GM21528 (cell line): Measurements from ENCODE around the gene PARD3.
A peak's percentile ranks its signal among the peaks of the same experiment; 100 is the strongest.

Experiments
- ATAC-seq: cut with Tn5 transposase; IDR thresholded peaks from one replicate; pipeline ENCODE4 v1.9.1; 2021; ENCODE audit warnings: mild to moderate bottlenecking, moderate library complexity; ENCODE audit not compliant: unreplicated experiment, low FRiP score

PARD3 gene

DNA sequence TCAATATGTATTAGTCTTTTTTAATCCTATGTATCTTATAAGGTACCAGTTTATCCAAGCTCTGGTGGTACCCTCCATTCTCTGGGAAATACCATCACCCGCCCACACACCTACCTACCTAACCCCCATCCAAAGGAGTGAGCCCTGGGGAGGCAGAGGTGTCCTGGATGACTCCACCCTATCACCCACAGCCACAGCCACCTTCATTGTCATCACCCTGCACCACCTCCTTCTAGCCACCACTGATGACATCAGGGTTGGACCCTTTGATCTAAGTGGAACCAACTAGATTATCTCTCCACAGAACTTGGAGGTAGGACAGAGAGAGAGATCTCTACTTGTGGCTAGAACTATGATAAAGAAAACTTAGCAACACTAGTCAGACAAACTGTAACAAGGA is 259.4 kb downstream of the PARD3 start:
- no peak for ATAC-seq

DNA sequence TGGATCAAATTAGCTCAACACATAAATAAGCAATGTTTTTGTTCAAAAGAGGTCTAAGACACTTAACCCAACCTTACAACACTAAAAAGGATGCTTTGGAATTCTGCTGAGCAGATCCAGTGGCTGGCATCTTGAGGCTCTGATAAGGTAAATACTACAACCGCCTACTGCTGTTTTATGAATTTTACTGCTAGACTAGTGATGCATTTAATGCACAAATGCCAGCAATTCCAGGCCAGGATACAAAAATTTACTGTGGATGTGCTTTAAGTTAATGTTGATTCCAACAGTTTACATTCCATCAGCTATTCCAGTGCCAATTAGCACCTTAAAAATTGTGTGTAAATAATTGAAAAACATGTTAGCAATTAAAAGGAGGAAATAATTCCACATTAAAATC is 261.3 kb downstream of the PARD3 start:
- ATAC-seq: no peak

DNA sequence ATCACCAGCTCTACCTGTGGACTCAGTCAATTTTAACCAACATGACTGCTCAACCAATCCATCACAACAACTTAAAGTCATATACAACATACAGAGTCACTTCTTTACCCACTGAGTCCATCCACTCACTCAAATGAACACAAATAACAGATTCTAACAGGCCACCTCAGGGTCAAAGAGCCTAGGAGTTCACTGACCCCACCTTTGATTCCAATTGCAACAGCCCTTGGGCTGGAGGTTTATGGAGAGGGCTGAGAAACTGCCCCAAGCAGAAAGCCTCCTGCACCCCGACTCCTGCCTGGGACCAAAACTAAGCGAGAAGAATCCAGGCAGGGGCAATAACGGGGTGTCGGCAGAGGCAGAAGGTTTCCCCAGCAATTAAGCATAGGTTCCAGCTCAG is 263.8 kb downstream of the PARD3 start:
- no peak for ATAC-seq

DNA sequence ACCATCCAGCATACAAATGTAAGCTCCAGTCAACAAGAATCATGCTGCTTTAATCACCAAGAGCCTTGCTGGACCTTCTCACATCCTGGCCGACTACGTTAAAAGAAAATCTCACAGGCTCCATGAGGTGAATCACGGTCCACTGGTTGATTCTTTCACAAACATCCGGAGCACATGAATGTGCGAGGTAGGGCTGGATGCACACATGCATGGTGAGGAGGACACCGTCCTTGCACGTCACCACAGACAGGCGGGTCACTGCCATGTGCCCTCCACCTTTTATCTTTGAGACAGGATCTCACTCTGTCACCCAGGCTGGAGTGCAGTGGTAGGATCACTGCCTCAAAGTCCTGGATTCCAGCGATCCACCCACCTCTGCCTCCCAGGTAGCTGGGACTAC is 265.1 kb downstream of the PARD3 start:
- ATAC-seq: no peak

DNA sequence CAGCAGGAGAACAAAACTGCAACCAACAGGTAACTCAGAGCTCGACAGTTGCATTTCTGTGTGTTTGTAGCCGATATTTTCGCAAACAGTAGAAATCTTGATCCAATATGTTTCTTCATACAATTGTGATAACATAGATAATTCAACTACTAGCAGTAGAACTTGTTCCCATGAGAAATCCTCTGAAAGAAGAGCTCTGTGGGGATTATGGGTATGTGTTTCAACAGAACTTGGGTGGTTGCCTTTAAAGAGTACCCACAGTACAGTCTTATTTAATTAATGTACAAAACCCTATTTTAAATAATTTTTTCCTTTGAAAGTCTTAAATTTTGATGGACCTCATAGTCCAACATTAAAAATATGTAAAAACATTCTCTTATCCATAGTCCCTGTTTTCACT is 266.1 kb downstream of the PARD3 start:
- no peak for ATAC-seq

DNA sequence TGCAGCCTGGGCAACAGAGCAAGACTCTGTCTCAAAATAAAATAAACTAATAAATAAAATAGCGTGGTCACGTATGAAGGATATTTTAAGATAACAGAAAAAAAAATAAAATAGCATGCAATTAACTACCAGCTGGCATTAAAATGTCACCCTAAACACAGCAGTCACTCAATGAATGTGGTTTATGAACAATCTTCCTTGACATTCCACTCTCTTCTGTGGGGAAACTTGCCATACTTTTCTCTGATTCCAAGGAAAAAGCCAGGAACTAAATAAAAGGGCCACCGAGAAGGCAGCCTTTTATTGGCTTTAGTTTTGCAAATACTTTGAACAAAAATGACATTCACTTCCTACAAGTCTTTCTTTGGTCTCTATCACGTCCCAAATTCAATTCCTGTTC is 266.6 kb downstream of the PARD3 start:
- ATAC-seq: no peak

DNA sequence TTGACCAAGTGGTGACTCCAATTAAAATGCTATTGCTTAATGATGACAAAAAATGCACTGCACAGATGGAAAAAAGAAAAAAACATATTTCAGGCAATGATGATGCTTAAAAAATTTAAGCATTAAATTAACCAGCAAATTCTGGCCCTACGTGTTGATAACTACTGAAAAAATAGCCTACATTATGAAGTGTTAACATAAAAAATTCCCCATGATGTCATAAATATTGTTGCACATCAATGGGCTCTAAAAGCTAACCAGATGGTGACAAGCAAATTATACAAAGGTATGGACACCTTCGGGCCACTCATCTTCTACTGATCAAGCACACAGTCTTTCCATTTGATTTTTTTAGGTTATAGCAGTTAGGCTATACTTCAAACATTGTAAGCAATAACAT is 267.4 kb downstream of the PARD3 start:
- ATAC-seq: no peak

DNA sequence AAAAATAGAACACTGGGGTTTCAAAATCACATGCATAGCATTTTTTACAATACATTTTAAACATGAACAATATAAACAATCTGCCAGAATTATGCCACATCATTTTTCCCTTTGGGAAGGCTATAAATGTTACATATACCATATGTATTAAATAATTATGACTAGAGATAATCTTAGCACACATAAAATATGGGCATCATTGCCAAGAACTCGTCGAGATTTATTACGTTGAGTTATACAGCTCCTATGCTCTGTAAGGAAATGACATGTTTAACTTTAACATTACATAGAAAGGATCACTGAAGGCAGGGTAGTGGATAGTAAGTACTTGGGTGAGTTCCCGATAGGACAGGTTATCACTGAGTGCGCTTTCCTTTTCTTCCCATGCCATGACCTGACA is 267.8 kb downstream of the PARD3 start:
- ATAC-seq: no peak

DNA sequence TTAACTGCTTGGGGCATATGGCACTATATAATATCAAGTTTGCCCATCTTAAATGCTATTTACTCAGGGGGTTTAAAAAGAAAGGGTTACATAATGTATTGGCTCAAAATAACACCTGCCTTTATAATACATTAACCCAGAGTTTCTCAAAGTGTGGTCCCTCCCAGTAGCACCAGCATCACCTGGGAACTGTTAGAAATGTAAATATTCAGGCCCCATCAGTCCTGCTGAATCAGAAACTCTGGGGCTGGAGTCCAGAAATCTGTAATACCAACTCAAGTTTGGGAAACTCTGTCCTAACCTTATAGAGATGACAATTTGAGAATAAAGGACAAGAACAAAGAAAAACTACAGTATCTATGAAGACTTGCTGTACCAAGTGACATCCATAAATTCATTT is 270.7 kb downstream of the PARD3 start:
- no peak for ATAC-seq

DNA sequence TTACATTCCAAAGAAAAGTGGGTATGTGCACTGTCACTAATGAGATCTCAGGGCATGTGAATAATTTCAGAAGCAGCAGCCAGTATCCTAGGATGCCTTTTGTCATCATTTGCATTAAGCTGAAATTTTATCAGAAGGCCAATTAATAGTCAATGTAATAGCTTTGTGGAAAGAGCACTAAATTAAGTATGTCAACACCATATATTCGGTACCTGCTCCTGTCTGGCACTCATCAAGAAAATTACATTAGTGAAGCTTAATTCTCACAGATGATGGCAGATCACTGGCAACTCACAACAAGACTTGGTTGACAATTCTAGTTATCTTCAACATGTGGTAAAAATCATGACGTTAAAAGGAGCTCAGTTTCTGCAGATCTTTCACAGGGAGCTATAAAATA is 271.4 kb downstream of the PARD3 start:
- no peak for ATAC-seq

DNA sequence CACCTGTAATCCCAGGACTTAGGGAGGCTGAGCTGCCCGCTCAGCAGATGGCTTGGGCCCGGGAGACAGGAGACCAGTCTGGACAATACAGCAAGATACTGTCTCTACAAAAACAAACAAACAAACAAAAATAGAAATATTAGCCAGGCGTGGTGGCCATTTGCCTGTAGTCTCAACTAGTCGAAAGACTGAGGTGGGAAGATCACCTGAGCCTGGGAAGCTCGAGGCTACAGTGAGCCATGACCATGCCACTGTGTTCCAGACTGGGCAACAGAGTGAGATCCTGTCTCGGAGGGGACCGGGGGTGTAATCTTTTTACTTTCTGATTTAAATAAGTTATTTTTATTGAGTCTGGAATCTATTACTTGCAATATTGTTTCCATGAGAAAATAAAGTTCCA is 274.6 kb downstream of the PARD3 start:
- no peak for ATAC-seq

DNA sequence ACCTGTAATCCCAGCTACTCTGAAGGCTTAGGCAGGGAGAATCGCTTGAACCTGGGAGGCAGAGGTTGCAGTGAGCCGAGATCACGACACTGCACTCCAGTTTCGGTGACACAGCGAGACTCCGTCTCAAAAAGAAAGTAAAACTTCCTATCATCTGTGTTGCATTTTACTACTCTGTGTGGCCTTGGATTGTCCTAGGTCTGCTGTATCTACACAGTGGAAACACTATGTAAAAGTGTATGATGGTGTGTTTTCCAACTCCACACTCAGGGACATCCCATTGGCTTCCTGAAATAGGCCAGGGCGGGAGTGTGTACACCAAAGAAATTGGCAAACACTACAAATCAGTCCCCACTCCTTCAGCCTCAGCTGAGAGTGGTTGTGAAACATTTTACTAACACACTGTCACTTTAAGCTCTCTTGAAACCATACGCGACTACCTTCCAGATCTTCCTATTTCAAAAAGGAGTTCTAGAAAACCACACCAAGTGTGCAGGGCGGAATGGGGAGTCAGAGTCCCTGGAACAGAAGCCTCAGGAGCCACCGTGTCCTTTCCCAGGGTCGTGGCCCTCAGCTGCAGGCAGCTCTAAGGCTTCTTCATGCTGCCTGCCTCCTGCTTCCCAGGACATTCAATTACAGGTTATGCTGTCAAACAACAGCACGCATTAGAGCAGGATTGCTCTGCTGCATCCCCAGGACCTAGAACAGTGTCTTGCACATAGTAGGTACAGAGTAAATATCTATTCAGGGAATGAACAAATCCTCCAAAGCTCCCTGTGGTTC is 275.4 kb downstream of the PARD3 start:
- ATAC-seq: no peak

DNA sequence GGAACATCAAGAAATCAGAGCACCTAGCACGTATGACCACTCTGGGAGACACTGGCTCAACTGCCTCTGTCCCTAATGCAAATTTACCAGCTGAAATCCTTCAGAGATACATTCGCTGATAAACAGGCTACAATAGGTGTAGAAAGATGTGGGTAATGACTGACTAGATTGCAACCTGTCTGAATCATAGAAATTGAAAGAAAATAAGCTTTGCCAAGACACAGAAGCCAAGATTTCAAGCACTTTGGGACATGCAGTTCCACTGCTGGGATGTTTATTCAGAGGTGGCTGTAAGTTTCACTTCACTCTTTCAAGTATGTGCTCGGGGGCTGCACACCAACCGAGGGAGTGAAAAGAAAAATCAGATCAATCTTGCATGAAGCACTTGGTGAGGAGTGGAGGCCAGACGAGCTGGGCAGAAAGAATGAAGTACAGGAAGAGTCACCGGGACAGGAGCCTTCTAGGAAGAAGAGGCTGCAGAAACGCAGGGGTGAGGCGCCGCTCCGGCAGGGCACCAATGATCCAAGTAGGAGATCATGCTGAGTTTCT is 276.7 kb downstream of the PARD3 start:
- peak; percentile 52 for ATAC-seq

DNA sequence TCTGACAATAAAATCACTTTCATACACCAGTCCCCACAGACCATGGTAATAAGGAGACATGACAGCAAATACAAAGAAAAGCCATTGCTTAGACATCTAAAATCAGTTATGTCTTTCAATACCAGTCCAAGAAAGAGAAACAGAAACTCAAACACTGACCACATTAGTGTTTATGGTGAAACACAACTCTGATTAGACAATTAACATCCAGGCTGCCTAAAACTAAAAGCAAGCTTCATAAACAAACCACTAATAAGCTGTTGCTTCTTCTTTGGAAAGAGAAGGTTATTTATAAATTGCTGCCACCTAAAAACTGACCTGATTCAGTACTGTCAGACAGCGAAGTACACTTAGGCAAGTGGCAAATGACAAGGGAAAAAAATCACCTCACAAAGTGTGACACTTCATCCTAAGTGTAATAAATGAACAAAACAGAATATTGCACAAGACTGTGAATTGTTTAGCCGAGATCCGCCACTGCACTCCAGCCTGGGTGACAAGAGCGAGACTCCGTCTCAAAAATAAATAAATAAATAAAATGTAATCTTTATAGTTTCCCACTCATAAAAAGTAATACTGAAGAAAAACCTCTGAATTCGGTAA is 277.4 kb downstream of the PARD3 start:
- ATAC-seq: peak; percentile 83

DNA sequence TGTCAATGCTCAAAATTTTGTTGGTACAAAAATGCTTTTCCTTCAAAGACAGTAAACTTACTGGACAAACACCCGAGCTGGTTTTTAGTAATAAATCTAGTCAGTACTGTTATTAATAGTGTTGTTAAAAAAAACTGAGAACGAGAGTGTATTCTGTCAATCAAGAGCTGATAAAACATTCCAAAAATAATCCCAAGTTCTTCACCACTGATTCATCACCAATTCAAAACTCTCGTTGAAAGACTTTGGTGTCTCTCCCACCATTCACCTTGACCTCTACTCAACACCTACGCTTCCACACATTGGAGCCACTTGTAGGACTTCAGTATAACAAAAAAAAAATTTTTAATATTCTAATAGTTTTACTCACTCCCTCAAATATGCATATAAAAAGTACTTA is 279.2 kb downstream of the PARD3 start:
- ATAC-seq: no peak

DNA sequence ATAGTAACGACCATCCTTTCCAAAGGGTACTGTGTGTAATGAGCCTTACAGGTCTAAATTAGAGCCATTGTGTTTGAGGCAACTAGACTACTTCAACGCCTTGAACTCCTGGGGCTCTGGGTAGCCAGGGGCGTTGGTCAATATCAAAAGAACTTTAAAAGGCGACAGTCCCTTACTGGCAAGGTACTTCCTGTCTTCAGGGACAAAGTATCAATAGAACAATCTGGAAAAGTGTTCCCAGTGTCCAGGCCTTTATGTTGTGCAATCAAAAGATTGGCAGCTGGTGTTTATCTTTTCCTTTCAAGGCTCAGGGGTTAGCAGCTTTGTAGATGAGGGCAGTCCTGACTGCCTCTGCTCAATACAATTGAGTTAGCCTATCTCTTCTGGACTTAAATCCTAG is 284.3 kb downstream of the PARD3 start:
- no peak for ATAC-seq

DNA sequence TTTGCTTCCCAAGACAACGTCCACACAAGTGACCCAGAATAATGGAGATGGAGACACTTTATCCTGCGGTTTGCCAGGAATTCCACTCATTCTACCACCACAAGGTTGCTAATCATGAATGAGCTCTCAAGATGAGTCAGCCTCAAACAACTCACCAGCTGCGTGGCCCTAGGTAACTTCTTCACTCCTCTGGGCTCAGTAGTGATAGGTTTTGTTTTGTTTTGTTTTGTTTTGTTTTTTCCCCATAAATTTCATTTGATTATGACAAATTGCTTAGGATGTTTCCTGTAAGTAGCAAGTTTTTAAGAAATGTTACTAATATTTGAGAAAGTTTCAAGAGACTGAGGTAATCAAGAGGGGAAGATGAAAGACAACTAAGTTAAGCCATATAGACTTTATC is 286.8 kb downstream of the PARD3 start:
- ATAC-seq: no peak

DNA sequence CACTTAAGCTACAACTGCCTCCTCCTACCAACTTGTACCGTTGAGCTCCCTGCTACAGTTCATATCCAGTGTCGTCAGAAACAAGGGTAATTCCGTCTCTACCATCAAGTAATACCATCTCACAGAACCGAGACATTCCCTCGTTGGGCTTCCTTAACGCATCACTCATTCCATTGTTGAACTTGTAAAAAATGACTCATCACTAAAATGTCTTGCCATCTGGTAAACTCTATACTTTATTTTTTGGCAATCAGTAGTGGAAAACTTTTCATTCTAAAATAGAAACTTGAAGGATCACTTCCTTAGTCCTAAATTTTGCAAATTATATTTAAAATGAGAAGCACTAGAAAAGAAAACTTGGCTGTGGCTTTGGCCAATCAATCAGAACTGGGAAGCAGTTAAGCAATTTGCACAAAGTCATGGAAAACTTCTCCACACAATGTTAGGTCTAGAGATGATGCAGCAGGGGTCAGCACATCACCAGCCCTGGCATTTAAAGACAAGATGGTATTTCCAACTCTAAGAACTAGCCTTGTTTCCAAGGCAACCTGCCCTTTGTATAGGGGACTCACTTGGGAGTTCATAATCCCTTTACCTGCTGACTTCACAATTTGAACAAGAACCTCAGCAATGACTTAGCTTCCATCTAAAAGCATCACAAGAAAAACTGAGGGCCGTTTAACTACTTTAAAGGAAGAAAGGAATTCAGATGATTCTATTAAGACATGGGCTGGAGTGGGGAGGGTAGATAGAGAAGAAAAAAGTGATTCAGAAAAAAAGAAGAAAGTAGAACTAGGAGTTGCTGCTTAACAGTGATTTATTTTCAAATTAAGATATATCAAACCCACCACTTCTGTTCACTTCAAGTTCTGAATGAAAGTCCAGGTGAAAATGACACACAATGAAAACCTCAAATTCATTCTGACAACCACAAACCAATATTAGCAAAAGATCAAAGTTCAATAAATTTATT is 288.1 kb downstream of the PARD3 start:
- ATAC-seq: no peak

DNA sequence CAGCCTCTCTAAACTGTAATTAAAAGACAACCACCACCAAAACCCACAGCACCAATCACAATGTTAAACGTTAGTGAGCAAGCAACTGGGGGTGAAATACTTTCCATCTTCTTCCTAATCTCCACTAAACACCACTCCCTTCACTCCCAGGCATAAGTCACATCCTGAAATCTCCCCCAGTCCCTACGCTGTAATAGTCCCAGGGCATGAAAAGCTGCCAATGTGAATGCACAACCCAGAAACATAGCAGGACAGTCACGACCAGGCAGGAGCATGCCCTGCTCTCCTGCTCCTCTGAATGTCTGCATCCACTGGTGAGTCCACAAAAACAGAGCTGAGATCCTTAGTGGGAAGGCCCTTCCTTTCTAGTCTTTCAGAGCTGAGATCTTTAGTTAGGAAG is 288.9 kb downstream of the PARD3 start:
- no peak for ATAC-seq

DNA sequence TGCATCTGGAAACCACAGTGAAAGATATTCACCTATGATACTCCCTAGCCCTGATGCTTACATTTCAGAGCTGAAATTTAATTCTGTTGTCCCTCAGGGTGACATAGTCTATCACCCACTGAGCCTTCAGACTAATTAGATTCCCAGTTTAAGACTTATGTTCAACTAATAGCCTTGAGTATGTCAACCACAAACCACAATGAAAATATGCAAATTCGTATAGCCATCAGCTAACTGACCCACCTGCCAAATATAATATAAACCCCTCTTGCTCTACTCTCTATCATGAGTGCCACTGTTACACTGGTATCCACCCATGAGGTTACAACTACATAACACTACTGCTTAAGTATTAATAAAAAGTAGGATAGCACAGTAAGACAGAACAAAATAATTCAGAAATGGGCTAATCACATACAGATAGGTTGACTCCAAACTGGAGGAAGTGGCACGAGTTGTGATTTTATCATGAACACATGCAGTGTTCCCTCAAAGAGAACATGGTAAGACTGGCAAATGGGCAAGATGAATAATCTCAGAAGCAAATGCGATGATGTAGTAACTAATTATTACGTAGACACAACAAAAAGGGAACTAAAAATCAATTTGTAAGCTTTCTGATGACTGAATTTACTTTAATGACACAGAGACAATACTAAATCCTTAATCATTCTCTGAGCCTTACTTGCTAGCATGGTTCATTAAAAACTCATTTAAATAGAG is 290.6 kb downstream of the PARD3 start:
- no peak for ATAC-seq
